ENCODE results near the gene EN1. TPM values are rescaled to one million over a fixed set of nuclear protein-coding genes. Genes with fewer than 3 reads are reported as not detected.

Gene EN1
- total and polyA plus RNA-seq, 2 of the 4 experiments (the other 2 are of a cell fraction) = not detected

GRCh38 chr2:118830881-118831280 lies 16.6 kb downstream of the EN1 start:
- no peak overlapping the region for H2BK120ac ChIP-seq (ENCODE audit: low read depth, low read length)
- CTCF ChIA-PET = no interaction called here
- no peak overlapping the region for H4K5ac ChIP-seq (ENCODE audit: low read depth, low read length)
- DNase-seq (no peak), ATAC-seq (ENCODE audit: low read depth) (no peak)
- no peak overlapping the region for H4K91ac ChIP-seq (ENCODE audit: insufficient read depth, low read depth, low read length)
- H2AK5ac ChIP-seq (ENCODE audit: low read depth, low read length) = no peak overlapping the region
- TF ChIP-seq SMC3 (IDR thresholded peaks at IDR 0.05; ENCODE audit: low read depth, low read length) (no peak), RAD21 (IDR thresholded peaks at IDR 0.05; ENCODE audit: low read length) (no peak), ELK1 (IDR thresholded peaks at IDR 0.05; ENCODE audit: borderline replicate concordance, low read depth, low read length) (no peak), MXI1 (IDR thresholded peaks at IDR 0.05; ENCODE audit: borderline replicate concordance, low read depth, low read length) (no peak), NFE2L2 (IDR thresholded peaks at IDR 0.05; ENCODE audit: low read depth, low read length) (no peak), FOS (IDR thresholded peaks at IDR 0.05; ENCODE audit: low read depth, low read length) (no peak), RFX5 (IDR thresholded peaks at IDR 0.05; ENCODE audit: low read depth, low read length) (no peak), CTCF (conservative IDR thresholded peaks at IDR 0.05; ENCODE audit: low read depth, low read length) (no peak), CEBPB (IDR thresholded peaks at IDR 0.05; ENCODE audit: low read depth, low read length) (no peak), CHD1 (IDR thresholded peaks at IDR 0.05; ENCODE audit: low read depth, low read length) (no peak), RCOR1 (IDR thresholded peaks at IDR 0.05; ENCODE audit: insufficient replicate concordance, low read length) (no peak), USF2 (IDR thresholded peaks at IDR 0.05; ENCODE audit: low read depth, low read length) (no peak), MAZ (IDR thresholded peaks at IDR 0.05; ENCODE audit: borderline replicate concordance, low read depth, low read length) (no peak), MAFK (IDR thresholded peaks at IDR 0.05; ENCODE audit: low read depth, low read length) (no peak)
- no peaks in the 10 kb centered on the region; the same call in 1 of the 2 replicates for H3K9me1 ChIP-seq (ENCODE audit: insufficient read depth, low read length)
- BruUV-seq (replicated peaks) = no TSS peak
- H2BK20ac ChIP-seq (ENCODE audit: low read depth, low read length) = no peak overlapping the region
- dilution Hi-C loops (cut with HindIII; ENCODE audit: low sequenced_read_pairs, unreplicated experiment) (no loop called here), intact Hi-C loops (cut with micrococcal nuclease) (no loop called here), in situ Hi-C loops (cut with MboI; ENCODE audit: low sequenced_read_pairs) (no loop called here)
- no peaks in the 10 kb centered on the region for H3K4me1 ChIP-seq (ENCODE audit: control insufficient read depth, insufficient read depth, low read length)
- H4K8ac ChIP-seq (ENCODE audit: low read depth in 2 of 2, low read length in 2 of 2) = no peak overlapping the region
- H3K27me3 ChIP-seq (ENCODE audit: control insufficient read depth, insufficient read depth, low read length) = peaks cover 48% of the 10 kb centered on the region
- no peak overlapping the region for H3K4me3 ChIP-seq (ENCODE audit: insufficient read depth, low read depth, low read length)
- H3K14ac ChIP-seq (replicated peaks; ENCODE audit: low read depth, low read length) = no peak overlapping the region
- H3K36me3 ChIP-seq (ENCODE audit: control insufficient read depth, insufficient read depth, low read length) = no peaks in the 10 kb centered on the region
- H3K79me1 ChIP-seq (ENCODE audit: low read depth in 1 of 2, low read length in 2 of 2) = no peaks in the 10 kb centered on the region
- H3K4ac ChIP-seq (ENCODE audit: low read depth, low read length) = no peak overlapping the region
- no CpG with 5 or more reads among the region's 2 CpGs for whole genome bisulfite sequencing, 2 experiments (ENCODE audit: extremely low coverage in 2 of 2, insufficient read length in 1 of 2)
- H3K18ac ChIP-seq (ENCODE audit: low read depth, low read length) = no peak overlapping the region
- no peak overlapping the region for H3K56ac ChIP-seq (ENCODE audit: extremely low read depth, insufficient read depth, low read length)
- H4K20me1 ChIP-seq (ENCODE audit: insufficient read depth, low read length) = no peaks in the 10 kb centered on the region
- H2BK15ac ChIP-seq (ENCODE audit: low read depth, low read length) = no peak overlapping the region
- no peaks in the 10 kb centered on the region for H3K9me3 ChIP-seq (ENCODE audit: control insufficient read depth, insufficient read depth, low read length)
- H3K4me2 ChIP-seq (ENCODE audit: low read depth, low read length) = no peak overlapping the region
- no peak overlapping the region for H2AK9ac ChIP-seq (replicated peaks; ENCODE audit: low read depth, low read length, poor library complexity)
- H3K9ac ChIP-seq (ENCODE audit: low read depth, low read length) = no peak overlapping the region
- H3K23ac ChIP-seq (ENCODE audit: low read depth, low read length) = no peak overlapping the region
- no peak overlapping the region for H2AFZ ChIP-seq (replicated peaks; ENCODE audit: low read length, poor library complexity)
- POLR2A ChIA-PET (ENCODE audit: unreplicated experiment) = no interaction called here
- H2BK5ac ChIP-seq (ENCODE audit: low read depth, low read length, poor library complexity, severe bottlenecking) = no peak overlapping the region
- H3K27ac ChIP-seq (ENCODE audit: insufficient read depth, low read length) = no peak overlapping the region

Data from IMR-90 (cell line).